ENCODE measurements around the gene COX6B1. TPM values are rescaled to one million over a fixed set of nuclear protein-coding genes. Genes with fewer than 3 reads are reported as not detected.
"Not testable (repeated sequence)": the region's sequence is repeated elsewhere in the genome, so short reads cannot be mapped to it uniquely, and the experiment has no call there.

The COX6B1 gene
- total and polyA plus RNA-seq, 11 donors: 944 to 4,659 (median 1,351) TPM

- H3K9me3 ChIP-seq: no peaks in the 10 kb centered on the region
- WGBS, 4 donors: 76 to 83% (median 79%) methylated on average over 7 of the region's 7 CpGs
- TF ChIP-seq POLR2A (IDR thresholded peaks at IDR 0.05) (no peak), CTCF (IDR thresholded peaks at IDR 0.05) (no peak)
- H3K27ac ChIP-seq: peak overlapping the region in 2 of 12 donors; percentile 88 to 93
- no peaks in the 10 kb centered on the region for H3K27me3 ChIP-seq
- no peak overlapping the region for H3K4me3 ChIP-seq
- no peak for ATAC-seq
- peaks cover 0 to 13% (median under 1%) of the 10 kb centered on the region in 9 donors for H3K36me3 ChIP-seq
- H3K4me1 ChIP-seq: peaks cover 0 to 66% (median 32%) of the 10 kb centered on the region in 12 donors
- DNase-seq: no peak
- intact Hi-C loops (cut with DNase I): loop anchor here in 1 of 10 donors (5.0 kb wide), 1 partner anchor 101 kb away; the partner anchor contains the start of genes LIN37, PSENEN and U2AF1L4
These were observed 2.2 kb upstream of the COX6B1 start for GRCh38 chr19:35645680-35646511.

GRCh38 chr19:35650581-35650980 lies 2.5 kb downstream of the COX6B1 start:
- H3K4me3 ChIP-seq: no peak overlapping the region
- peaks cover 0 to 59% (median 46%) of the 10 kb centered on the region in 9 donors for H3K36me3 ChIP-seq
- H3K27me3 ChIP-seq: no peaks in the 10 kb centered on the region
- no peak overlapping the region for H3K27ac ChIP-seq
- TF ChIP-seq CTCF (IDR thresholded peaks at IDR 0.05): no peak
- TF ChIP-seq POLR2A (IDR thresholded peaks at IDR 0.05): no peak
- intact Hi-C loops (cut with DNase I): no loop called here
- H3K9me3 ChIP-seq: no peaks in the 10 kb centered on the region
- no peak for ATAC-seq
- WGBS, 4 donors: 54 to 65% (median 58%) methylated on average over 9 of the region's 9 CpGs
- H3K4me1 ChIP-seq: peaks cover 0 to 36% (median 20%) of the 10 kb centered on the region in 12 donors
- DNase-seq: no peak

GRCh38 chr19:35654828-35655227 lies 6.7 kb downstream of the COX6B1 start:
- intact Hi-C loops (cut with DNase I); H3K27ac ChIP-seq; ATAC-seq; DNase-seq; H3K27me3 ChIP-seq; H3K4me3 ChIP-seq; H3K9me3 ChIP-seq: not testable (repeated sequence)
- Histone ChIP-seq H3K36me3 (peaks cover 0 to 98% (median 88%) of the 10 kb centered on the region in 9 donors), H3K4me1 (peaks cover 0 to 19% (median 9%) of the 10 kb centered on the region in 12 donors)
- WGBS, 4 donors: 94 to 97% (median 96%) methylated on average over 6 of the region's 6 CpGs

GRCh38 chr19:35655600-35655999 lies 7.5 kb downstream of the COX6B1 start:
- DNase-seq (no peak), ATAC-seq (no peak)
- TF ChIP-seq CTCF (IDR thresholded peaks at IDR 0.05) (no peak), POLR2A (IDR thresholded peaks at IDR 0.05) (no peak)
- intact Hi-C loops (cut with DNase I): no loop called here
- Histone ChIP-seq H3K27ac (no peak overlapping the region), H3K27me3 (no peaks in the 10 kb centered on the region), H3K4me3 (no peak overlapping the region), H3K4me1 (peaks cover 0 to 11% (median 2%) of the 10 kb centered on the region in 12 donors), H3K9me3 (no peaks in the 10 kb centered on the region), H3K36me3 (peaks cover 0 to 100% (median 95%) of the 10 kb centered on the region in 9 donors)
- 86 to 96% (median 95%) methylated on average over 4 of the region's 4 CpGs for WGBS, 4 donors

All from heart left ventricle (tissue), 16 donors.